Lower leg skin (tissue), 3 donors: ENCODE measurements around the gene FAM114A2.

Experiments used
- CTCF ChIP-seq, 3 donors: fragments of 450-650 bp; IDR thresholded peaks; one replicate each; pipeline ENCODE4 v1.5.1; 2016; ENCODE audit warnings: antibody characterized with exemption in 3 of 3, mild to moderate bottlenecking in 3 of 3, moderate library complexity in 2 of 3
- POLR2A ChIP-seq, 2 donors: fragments of 450-650 bp; IDR thresholded peaks; one replicate each; pipeline ENCODE4 v1.6.1; 2016 to 2017; ENCODE audit warnings: antibody characterized with exemption in 2 of 2, mild to moderate bottlenecking in 1 of 2, moderate library complexity in 1 of 2

- TF ChIP-seq CTCF (IDR thresholded peaks at IDR 0.05) (no peak), POLR2A (IDR thresholded peaks at IDR 0.05) (no peak)
These were observed 5.9 kb upstream of the FAM114A2 start for GRCh38 chr5:154044581-154044980.
